Activated gamma-delta T cell treated with anti-CD3 and anti-CD28 coated beads, Interleukin-2, amount 50 U/mL, for 16 hours (primary cell): ENCODE results near the gene CRADD.
"Not testable (repeated sequence)": the region's sequence is repeated elsewhere in the genome, so short reads cannot be mapped to it uniquely, and the experiment has no call there.

Experiments
- DNase-seq: peaks from one replicate; pipeline ENCODE4 v3.0.0-alpha.2; 2020; ENCODE audit warnings: low read depth

The CRADD gene

GRCh38 chr12:93758801-93759373 lies 81.7 kb downstream of the CRADD start:
- no peak for DNase-seq

- no peak for DNase-seq
These were observed 82.4 kb downstream of the CRADD start for GRCh38 chr12:93759512-93760081.

- no peak for DNase-seq
These were observed 83.2 kb downstream of the CRADD start for GRCh38 chr12:93760275-93760875.

- no peak for DNase-seq
These were observed 85.0 kb downstream of the CRADD start for GRCh38 chr12:93762059-93762719.

GRCh38 chr12:93762912-93763553 lies 85.9 kb downstream of the CRADD start:
- DNase-seq = no peak

GRCh38 chr12:93763746-93764147 lies 86.6 kb downstream of the CRADD start:
- no peak for DNase-seq

- DNase-seq = no peak
These were observed 89.2 kb downstream of the CRADD start for GRCh38 chr12:93766371-93766770.

- DNase-seq = no peak
These were observed 89.8 kb downstream of the CRADD start for GRCh38 chr12:93766796-93767523.

GRCh38 chr12:93767524-93767863 lies 90.3 kb downstream of the CRADD start:
- DNase-seq = no peak

- DNase-seq = no peak
These were observed 95.0 kb downstream of the CRADD start for GRCh38 chr12:93772003-93772700.

- peak; percentile 20 for DNase-seq
These were observed 96.1 kb downstream of the CRADD start for GRCh38 chr12:93773122-93773871.

GRCh38 chr12:93776581-93777018 lies 99.4 kb downstream of the CRADD start:
- no peak for DNase-seq

GRCh38 chr12:93777254-93777653 lies 100.1 kb downstream of the CRADD start:
- no peak for DNase-seq

GRCh38 chr12:93778306-93778705 lies 101.1 kb downstream of the CRADD start:
- no peak for DNase-seq

GRCh38 chr12:93778766-93779165 lies 101.6 kb downstream of the CRADD start:
- DNase-seq = no peak

- no peak for DNase-seq
These were observed 103.0 kb downstream of the CRADD start for GRCh38 chr12:93780101-93780641.

GRCh38 chr12:93780886-93781285 lies 103.7 kb downstream of the CRADD start:
- DNase-seq = not testable (repeated sequence)

- not testable (repeated sequence) for DNase-seq
These were observed 104.8 kb downstream of the CRADD start for GRCh38 chr12:93781961-93782360.

- no peak for DNase-seq
These were observed 105.7 kb downstream of the CRADD start for GRCh38 chr12:93782853-93783252.

GRCh38 chr12:93783832-93784231 lies 106.7 kb downstream of the CRADD start:
- no peak for DNase-seq
